ENCODE results near the gene PAK5. TPM values are rescaled to one million over a fixed set of nuclear protein-coding genes. Genes with fewer than 3 reads are reported as not detected.

The PAK5 gene
- total RNA-seq, 4 donors from 2014 or later: not detected

- H3K4me1 ChIP-seq: no peaks in the 10 kb centered on the region
- no peaks in the 10 kb centered on the region for H3K36me3 ChIP-seq
- no peak for DNase-seq
- H3K27ac ChIP-seq: no peak overlapping the region
- H3K4me3 ChIP-seq: no peak overlapping the region
- in situ Hi-C loops (cut with MboI; ENCODE audit: low pct_ligation_motif_present in 1 of 4, low pct_unique_long_range_greater_than_20kb in 1 of 4, low sequenced_read_pairs in 3 of 4): no loop called here
- no peaks in the 10 kb centered on the region for H3K27me3 ChIP-seq
- H3K9me3 ChIP-seq: no peaks in the 10 kb centered on the region
- TF ChIP-seq EP300 (IDR thresholded peaks at IDR 0.05; ENCODE audit: low read depth): no peak
- TF ChIP-seq POLR2A (IDR thresholded peaks at IDR 0.05): no peak
- intact Hi-C loops (cut with DNase I; ENCODE audit: low total_unique reads): no loop called here
Measured at GRCh38 chr20:9634327-9634726, 204.5 kb downstream of the PAK5 start.

DNA sequence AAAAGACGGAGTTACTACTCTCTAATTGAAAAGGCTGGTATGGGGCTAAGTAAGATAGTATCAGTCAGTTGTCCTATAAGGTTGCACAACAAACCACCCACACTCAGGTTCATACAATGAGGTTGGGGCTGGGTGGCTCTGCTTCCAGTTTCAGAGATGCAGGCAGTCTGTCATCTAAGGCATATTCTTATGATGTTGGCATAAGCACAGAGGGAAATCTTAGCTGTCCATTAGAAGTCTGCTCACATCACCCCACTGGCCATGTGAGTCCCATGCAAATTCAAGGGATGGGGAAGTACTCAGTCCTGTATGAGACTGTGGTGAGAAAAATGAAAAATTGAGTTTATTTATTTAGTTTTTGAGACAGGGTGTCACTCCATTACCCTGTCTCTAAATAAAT is 205.9 kb downstream of the PAK5 start:
- intact Hi-C loops (cut with DNase I; ENCODE audit: low total_unique reads): no loop called here
- H3K4me1 ChIP-seq: no peaks in the 10 kb centered on the region
- no peaks in the 10 kb centered on the region for H3K9me3 ChIP-seq
- no peak overlapping the region for H3K4me3 ChIP-seq
- no peak for DNase-seq
- no peak for TF ChIP-seq EP300 (IDR thresholded peaks at IDR 0.05; ENCODE audit: low read depth)
- no peak overlapping the region for H3K27ac ChIP-seq
- H3K27me3 ChIP-seq: no peaks in the 10 kb centered on the region
- 44 to 100% methylated on average over 1 of the region's 1 CpG for WGBS, 2 donors (ENCODE audit: low coverage in 1 of 2)
- no peaks in the 10 kb centered on the region for H3K36me3 ChIP-seq
- in situ Hi-C loops (cut with MboI; ENCODE audit: low pct_ligation_motif_present in 1 of 4, low pct_unique_long_range_greater_than_20kb in 1 of 4, low sequenced_read_pairs in 3 of 4): no loop called here

DNA sequence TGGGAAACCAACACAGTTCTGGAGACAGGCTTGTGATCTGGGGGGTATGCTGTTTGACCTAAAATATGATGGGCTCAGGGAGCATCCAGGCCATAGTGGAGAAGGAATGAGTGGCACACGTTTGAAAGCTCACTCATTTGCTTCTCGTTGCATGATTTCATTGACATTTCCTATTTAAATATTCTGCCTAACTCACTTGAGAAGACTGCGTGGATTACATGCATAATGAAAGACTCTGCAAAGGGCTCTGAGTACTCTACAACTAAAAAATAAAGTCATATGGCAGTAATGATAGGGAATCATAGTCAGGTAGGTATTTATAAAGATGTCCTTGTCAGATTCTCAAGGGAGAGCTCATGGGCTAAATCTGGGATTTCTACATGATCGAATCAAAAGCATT is 206.6 kb downstream of the PAK5 start:
- in situ Hi-C loops (cut with MboI; ENCODE audit: low pct_ligation_motif_present in 1 of 4, low pct_unique_long_range_greater_than_20kb in 1 of 4, low sequenced_read_pairs in 3 of 4) (no loop called here), intact Hi-C loops (cut with DNase I; ENCODE audit: low total_unique reads) (no loop called here)
- WGBS, 2 donors (ENCODE audit: low coverage in 1 of 2): 71 to 79% methylated on average over 4 of the region's 4 CpGs
- H3K36me3 ChIP-seq: no peaks in the 10 kb centered on the region
- no peaks in the 10 kb centered on the region for H3K4me1 ChIP-seq
- no peak for DNase-seq
- TF ChIP-seq POLR2AphosphoS5 (IDR thresholded peaks at IDR 0.05) (no peak), POLR2A (IDR thresholded peaks at IDR 0.05) (no peak), EP300 (IDR thresholded peaks at IDR 0.05; ENCODE audit: low read depth) (no peak)
- TF ChIP-seq, protein P1, sequence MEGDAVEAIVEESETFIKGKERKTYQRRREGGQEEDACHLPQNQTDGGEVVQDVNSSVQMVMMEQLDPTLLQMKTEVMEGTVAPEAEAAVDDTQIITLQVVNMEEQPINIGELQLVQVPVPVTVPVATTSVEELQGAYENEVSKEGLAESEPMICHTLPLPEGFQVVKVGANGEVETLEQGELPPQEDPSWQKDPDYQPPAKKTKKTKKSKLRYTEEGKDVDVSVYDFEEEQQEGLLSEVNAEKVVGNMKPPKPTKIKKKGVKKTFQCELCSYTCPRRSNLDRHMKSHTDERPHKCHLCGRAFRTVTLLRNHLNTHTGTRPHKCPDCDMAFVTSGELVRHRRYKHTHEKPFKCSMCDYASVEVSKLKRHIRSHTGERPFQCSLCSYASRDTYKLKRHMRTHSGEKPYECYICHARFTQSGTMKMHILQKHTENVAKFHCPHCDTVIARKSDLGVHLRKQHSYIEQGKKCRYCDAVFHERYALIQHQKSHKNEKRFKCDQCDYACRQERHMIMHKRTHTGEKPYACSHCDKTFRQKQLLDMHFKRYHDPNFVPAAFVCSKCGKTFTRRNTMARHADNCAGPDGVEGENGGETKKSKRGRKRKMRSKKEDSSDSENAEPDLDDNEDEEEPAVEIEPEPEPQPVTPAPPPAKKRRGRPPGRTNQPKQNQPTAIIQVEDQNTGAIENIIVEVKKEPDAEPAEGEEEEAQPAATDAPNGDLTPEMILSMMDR (IDR thresholded peaks at IDR 0.05): no peak
- no peak overlapping the region for H3K4me3 ChIP-seq
- no peak overlapping the region for H3K27ac ChIP-seq
- no peaks in the 10 kb centered on the region for H3K9me3 ChIP-seq
- H3K27me3 ChIP-seq: no peaks in the 10 kb centered on the region

GRCh38 chr20:9630554-9630953 is 208.3 kb downstream of the PAK5 start:
- Histone ChIP-seq H3K27me3 (no peaks in the 10 kb centered on the region), H3K9me3 (no peaks in the 10 kb centered on the region), H3K4me3 (no peak overlapping the region), H3K4me1 (no peaks in the 10 kb centered on the region), H3K36me3 (no peaks in the 10 kb centered on the region), H3K27ac (no peak overlapping the region)
- no peak for DNase-seq
- TF ChIP-seq POLR2A (IDR thresholded peaks at IDR 0.05): no peak
- no peak for TF ChIP-seq POLR2AphosphoS5 (IDR thresholded peaks at IDR 0.05)
- TF ChIP-seq, protein P1 (IDR thresholded peaks at IDR 0.05): no peak
- TF ChIP-seq EP300 (IDR thresholded peaks at IDR 0.05; ENCODE audit: low read depth): no peak
- intact Hi-C loops (cut with DNase I; ENCODE audit: low total_unique reads): no loop called here
- 62 to 100% methylated on average over 1 to 2 of the region's 2 CpGs for WGBS, 2 donors (ENCODE audit: low coverage in 1 of 2)
- in situ Hi-C loops (cut with MboI; ENCODE audit: low pct_ligation_motif_present in 1 of 4, low pct_unique_long_range_greater_than_20kb in 1 of 4, low sequenced_read_pairs in 3 of 4): no loop called here

DNA sequence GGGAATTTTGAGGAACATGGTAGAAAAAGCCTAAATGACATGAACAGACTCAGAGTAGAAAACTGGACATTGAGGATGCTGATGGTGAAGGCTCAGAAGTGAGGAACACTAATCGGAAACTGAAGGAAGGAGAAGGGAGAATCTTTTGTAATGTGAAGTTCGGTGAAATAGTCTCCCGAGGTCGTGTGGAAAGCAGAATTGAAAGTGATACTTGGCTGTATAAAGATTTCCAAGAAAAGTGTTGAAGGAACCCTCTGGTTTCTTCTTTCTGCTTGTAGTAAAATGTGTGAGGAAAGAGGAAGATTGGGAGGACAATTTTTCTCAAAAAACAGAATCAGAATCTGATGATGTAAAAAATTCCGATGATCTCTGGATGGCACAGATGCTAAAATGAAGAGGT is 209.0 kb downstream of the PAK5 start:
- H3K27ac ChIP-seq: no peak overlapping the region
- intact Hi-C loops (cut with DNase I; ENCODE audit: low total_unique reads): no loop called here
- no peak overlapping the region for H3K4me3 ChIP-seq
- no peak for DNase-seq
- H3K9me3 ChIP-seq: no peaks in the 10 kb centered on the region
- H3K4me1 ChIP-seq: no peaks in the 10 kb centered on the region
- no peaks in the 10 kb centered on the region for H3K36me3 ChIP-seq
- H3K27me3 ChIP-seq: no peaks in the 10 kb centered on the region
- WGBS, 2 donors (ENCODE audit: low coverage in 1 of 2): 74 to 84% methylated on average over 5 of the region's 5 CpGs
- no peak for TF ChIP-seq EP300 (IDR thresholded peaks at IDR 0.05; ENCODE audit: low read depth)
- TF ChIP-seq POLR2AphosphoS5 (IDR thresholded peaks at IDR 0.05): no peak
- TF ChIP-seq POLR2A (IDR thresholded peaks at IDR 0.05): no peak
- TF ChIP-seq, protein P1 (IDR thresholded peaks at IDR 0.05): no peak
- in situ Hi-C loops (cut with MboI; ENCODE audit: low pct_ligation_motif_present in 1 of 4, low pct_unique_long_range_greater_than_20kb in 1 of 4, low sequenced_read_pairs in 3 of 4): no loop called here
